HCT116 (cell line): ENCODE measurements around the gene CRADD. TPM values are rescaled to one million over a fixed set of nuclear protein-coding genes. Genes with fewer than 3 reads are reported as not detected.

ENCODE experiments used
- ATAC-seq: fragments of 200-7000 bp; cut with Tn5 transposase; 2 replicates; pipeline ENCODE4 v1.9.1; 2020; ENCODE audit warnings: mild to moderate bottlenecking, moderate library complexity
- BruUV-seq: library from RNA; stranded (reverse); fragments of 400-500 nt; replicated peaks from 2 replicates; lab custom pipeline; 2021; lab: Mats Ljungman, UMichigan
- CTCF ChIA-PET: fragments of 300-600 bp; sonication (Branson Sonifier 250); formaldehyde crosslinking; loops from one replicate; lab custom pipeline; 2021; ENCODE audit warnings: antibody characterized with exemption; lab: Charles Lee
- POLR2A ChIA-PET: fragments of 300-600, 350-600 bp; sonication (Branson Sonifier 250); formaldehyde crosslinking; loops from one replicate; lab custom pipeline; 2021; ENCODE audit warnings: antibody characterized with exemption; lab: Charles Lee
- RAD21 ChIA-PET, 2 experiments: fragments of 300-600 bp; sonication (Branson Sonifier 250); formaldehyde crosslinking; loops; one replicate each; lab custom pipeline; 2023; ENCODE audit warnings: low total read pairs in 2 of 2; ENCODE audit not compliant: uncharacterized antibody in 2 of 2, unreplicated experiment in 2 of 2, low non-redundant PET in 1 of 2; lab: Charles Lee
- DNase-seq: peaks from one replicate; pipeline ENCODE4 v3.0.0-alpha.2; 2010; ENCODE audit warnings: low read depth, low spot score
- H2AFZ ChIP-seq: fragments of 200-600 bp; shearing (Covaris generic), sonication (generic); 2 replicates; pipeline ENCODE4 v1.6.1; 2017; ENCODE audit warnings: low read depth, mixed run types, mixed read lengths, antibody characterized with exemption, low read length; ENCODE audit not compliant: poor library complexity, severe bottlenecking
- H3K27ac ChIP-seq: 2 replicates; pipeline ENCODE4 v1.5.1; 2012; ENCODE audit warnings: low read depth, low read length
- H3K27me3 ChIP-seq: fragments of 200-600 bp; sonication (generic); 2 replicates; pipeline ENCODE4 v1.6.1; 2016; ENCODE audit warnings: mixed run types, low read length, mixed read lengths; ENCODE audit not compliant: insufficient read depth
- H3K36me3 ChIP-seq, 2 experiments: fragments of 200-500 bp in 1 of 2; fragments of 200-600 bp in 1 of 2; sonication (Bioruptor generic) in 1 of 2; sonication (generic) in 1 of 2; 2 replicates each; pipeline versions ENCODE4 v1.5.1 to v1.6.1; 2014 to 2016; ENCODE audit warnings: low read length in 2 of 2, inconsistent platforms in 1 of 2, mixed read lengths in 1 of 2, mixed run types in 1 of 2; ENCODE audit not compliant: insufficient read depth in 2 of 2, control insufficient read depth in 1 of 2
- H3K4me1 ChIP-seq, 2 experiments: fragments of 200-600 bp in 1 of 2; sonication (generic) in 1 of 2; 2 replicates each; pipeline versions ENCODE4 v1.5.1 to v1.6.1; 2012 to 2017; ENCODE audit warnings: low read length in 2 of 2, inconsistent platforms in 1 of 2, mild to moderate bottlenecking in 1 of 2, mixed read lengths in 1 of 2, mixed run types in 1 of 2, moderate library complexity in 1 of 2; ENCODE audit not compliant: insufficient read depth in 2 of 2, control insufficient read depth in 1 of 2
- H3K4me2 ChIP-seq: fragments of 200-600 bp; sonication (generic); 2 replicates; pipeline ENCODE4 v1.6.1; 2017; ENCODE audit warnings: mixed run types, low read length, mixed read lengths
- H3K4me3 ChIP-seq, 2 experiments: fragments of 200-600 bp in 1 of 2; sonication (generic) in 1 of 2; replicated peaks in 1 of 2; 2 replicates each; pipeline ENCODE4 v1.5.1; 2011 to 2016; ENCODE audit warnings: low read length in 2 of 2, control low read depth in 1 of 2, low read depth in 1 of 2, mild to moderate bottlenecking in 1 of 2, mixed read lengths in 1 of 2, mixed run types in 1 of 2
- H3K79me2 ChIP-seq: fragments of 200-600 bp; sonication (generic); 2 replicates; pipeline ENCODE4 v1.6.1; 2017; ENCODE audit warnings: mild to moderate bottlenecking, mixed run types, low read length, moderate library complexity, mixed read lengths; ENCODE audit not compliant: insufficient read depth
- H3K9ac ChIP-seq: fragments of 200-600 bp; sonication (generic); 2 replicates; pipeline ENCODE4 v1.6.1; 2016; ENCODE audit warnings: low read length, mixed read lengths
- H3K9me2 ChIP-seq: fragments of 200-600 bp; sonication (generic), shearing (Covaris generic); 2 replicates; pipeline ENCODE4 v1.6.1; 2017; ENCODE audit warnings: mixed run types, mild to moderate bottlenecking, moderate library complexity; ENCODE audit not compliant: insufficient read depth
- H3K9me3 ChIP-seq, 2 experiments: fragments of 200-500 bp in 1 of 2; fragments of 200-600 bp in 1 of 2; sonication (Bioruptor generic) in 1 of 2; sonication (generic) in 1 of 2; 2 replicates each; pipeline ENCODE4 v1.6.1; 2014 to 2017; ENCODE audit warnings: low read length in 2 of 2, mixed read lengths in 2 of 2, inconsistent platforms in 1 of 2, low read depth in 1 of 2, mild to moderate bottlenecking in 1 of 2, mixed run types in 1 of 2, moderate library complexity in 1 of 2; ENCODE audit not compliant: control insufficient read depth in 1 of 2, insufficient read depth in 1 of 2
- H4K20me1 ChIP-seq: fragments of 200-600 bp; sonication (generic), shearing (Covaris generic); 2 replicates; pipeline ENCODE4 v1.6.1; 2017; ENCODE audit warnings: mixed run types, mild to moderate bottlenecking, moderate library complexity; ENCODE audit not compliant: insufficient read depth
- CBX3 ChIP-seq: IDR thresholded peaks from 2 replicates; pipeline ENCODE4 v1.6.1; 2012; ENCODE audit warnings: low read depth
- CEBPB ChIP-seq: IDR thresholded peaks from 2 replicates; pipeline ENCODE4 v1.6.1; 2012; ENCODE audit warnings: low read depth
- EGR1 ChIP-seq: IDR thresholded peaks from 2 replicates; pipeline ENCODE4 v1.6.1; 2012; ENCODE audit warnings: low read depth
- EZH2phosphoT487 ChIP-seq: fragments of 200-600 bp; IDR thresholded peaks from 2 replicates; pipeline ENCODE4 v1.6.1; 2018; ENCODE audit warnings: antibody characterized with exemption, borderline replicate concordance
- FOSL1 ChIP-seq: IDR thresholded peaks from 2 replicates; pipeline ENCODE4 v1.6.1; 2012; ENCODE audit warnings: low read depth
- POLR2A ChIP-seq: IDR thresholded peaks from 2 replicates; pipeline ENCODE4 v1.7.0; 2011; ENCODE audit warnings: borderline replicate concordance; ENCODE audit not compliant: insufficient read depth, insufficient read length; ENCODE audit errors: extremely low read depth
- RAD21 ChIP-seq: IDR thresholded peaks from 2 replicates; pipeline ENCODE4 v1.6.1; 2012; ENCODE audit warnings: low read depth, mild to moderate bottlenecking
- SP1 ChIP-seq: IDR thresholded peaks from 2 replicates; pipeline ENCODE4 v1.6.1; 2012; ENCODE audit warnings: low read depth
- SRF ChIP-seq: IDR thresholded peaks from 2 replicates; pipeline ENCODE4 v1.6.1; 2012; ENCODE audit warnings: low read depth
- intact Hi-C: fragments of 100-400 bp; cut with micrococcal nuclease; formaldehyde crosslinking; loops from 2 replicates; pipeline ENCODE4 v1.10.0; 2022
- total RNA-seq: library from RNA; stranded (reverse); gene quantifications from one replicate; pipeline ENCODE4 v1.2.1, GENCODE V29; 2021; ENCODE audit not compliant: unreplicated experiment
- TF ChIP-seq, protein P1 (sequence below): IDR thresholded peaks from 2 replicates; pipeline ENCODE4 v1.6.1; 2012
- TF ChIP-seq, protein P2 (sequence below): IDR thresholded peaks from 2 replicates; pipeline ENCODE4 v1.6.1; 2012; ENCODE audit warnings: low read depth
- TF ChIP-seq, protein P3 (sequence below): IDR thresholded peaks from 2 replicates; pipeline ENCODE4 v1.6.1; 2011; ENCODE audit warnings: mild to moderate bottlenecking, low read length, moderate library complexity; ENCODE audit not compliant: insufficient replicate concordance; ENCODE audit errors: extremely low read depth

CRADD gene
- total RNA-seq, 1 experiment from 2014 or later = 12.2 TPM

DNA sequence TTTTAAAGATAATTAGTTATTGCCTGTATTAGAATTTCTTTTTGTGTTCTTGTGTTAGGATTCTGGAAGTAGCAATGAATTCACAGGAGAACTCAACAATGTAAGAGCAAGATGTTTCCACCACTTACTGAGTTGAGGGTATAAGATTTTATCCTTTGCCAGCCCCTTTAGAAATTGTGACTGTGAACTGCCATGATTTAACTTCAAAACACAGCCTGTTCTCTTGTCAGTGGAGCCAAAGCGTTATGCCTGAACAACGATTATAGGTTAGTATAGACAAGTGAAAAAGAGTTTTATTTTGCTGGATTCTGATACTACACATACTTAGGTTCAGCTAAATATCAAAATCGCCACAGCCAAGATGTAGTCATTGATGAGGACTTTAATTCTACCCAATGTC lies 101.6 kb downstream of the CRADD start:
- no peak for TF ChIP-seq FOSL1
- no peak for TF ChIP-seq EZH2phosphoT487
- TF ChIP-seq, protein P1, sequence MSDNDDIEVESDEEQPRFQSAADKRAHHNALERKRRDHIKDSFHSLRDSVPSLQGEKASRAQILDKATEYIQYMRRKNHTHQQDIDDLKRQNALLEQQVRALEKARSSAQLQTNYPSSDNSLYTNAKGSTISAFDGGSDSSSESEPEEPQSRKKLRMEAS = no peak
- TF ChIP-seq EGR1 = no peak
- TF ChIP-seq CEBPB = no peak
- TF ChIP-seq, protein P2, sequence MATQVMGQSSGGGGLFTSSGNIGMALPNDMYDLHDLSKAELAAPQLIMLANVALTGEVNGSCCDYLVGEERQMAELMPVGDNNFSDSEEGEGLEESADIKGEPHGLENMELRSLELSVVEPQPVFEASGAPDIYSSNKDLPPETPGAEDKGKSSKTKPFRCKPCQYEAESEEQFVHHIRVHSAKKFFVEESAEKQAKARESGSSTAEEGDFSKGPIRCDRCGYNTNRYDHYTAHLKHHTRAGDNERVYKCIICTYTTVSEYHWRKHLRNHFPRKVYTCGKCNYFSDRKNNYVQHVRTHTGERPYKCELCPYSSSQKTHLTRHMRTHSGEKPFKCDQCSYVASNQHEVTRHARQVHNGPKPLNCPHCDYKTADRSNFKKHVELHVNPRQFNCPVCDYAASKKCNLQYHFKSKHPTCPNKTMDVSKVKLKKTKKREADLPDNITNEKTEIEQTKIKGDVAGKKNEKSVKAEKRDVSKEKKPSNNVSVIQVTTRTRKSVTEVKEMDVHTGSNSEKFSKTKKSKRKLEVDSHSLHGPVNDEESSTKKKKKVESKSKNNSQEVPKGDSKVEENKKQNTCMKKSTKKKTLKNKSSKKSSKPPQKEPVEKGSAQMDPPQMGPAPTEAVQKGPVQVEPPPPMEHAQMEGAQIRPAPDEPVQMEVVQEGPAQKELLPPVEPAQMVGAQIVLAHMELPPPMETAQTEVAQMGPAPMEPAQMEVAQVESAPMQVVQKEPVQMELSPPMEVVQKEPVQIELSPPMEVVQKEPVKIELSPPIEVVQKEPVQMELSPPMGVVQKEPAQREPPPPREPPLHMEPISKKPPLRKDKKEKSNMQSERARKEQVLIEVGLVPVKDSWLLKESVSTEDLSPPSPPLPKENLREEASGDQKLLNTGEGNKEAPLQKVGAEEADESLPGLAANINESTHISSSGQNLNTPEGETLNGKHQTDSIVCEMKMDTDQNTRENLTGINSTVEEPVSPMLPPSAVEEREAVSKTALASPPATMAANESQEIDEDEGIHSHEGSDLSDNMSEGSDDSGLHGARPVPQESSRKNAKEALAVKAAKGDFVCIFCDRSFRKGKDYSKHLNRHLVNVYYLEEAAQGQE = no peak
- TF ChIP-seq POLR2A = no peak
- TF ChIP-seq RAD21 = no peak
- TF ChIP-seq SP1 = no peak
- TF ChIP-seq, protein P3, sequence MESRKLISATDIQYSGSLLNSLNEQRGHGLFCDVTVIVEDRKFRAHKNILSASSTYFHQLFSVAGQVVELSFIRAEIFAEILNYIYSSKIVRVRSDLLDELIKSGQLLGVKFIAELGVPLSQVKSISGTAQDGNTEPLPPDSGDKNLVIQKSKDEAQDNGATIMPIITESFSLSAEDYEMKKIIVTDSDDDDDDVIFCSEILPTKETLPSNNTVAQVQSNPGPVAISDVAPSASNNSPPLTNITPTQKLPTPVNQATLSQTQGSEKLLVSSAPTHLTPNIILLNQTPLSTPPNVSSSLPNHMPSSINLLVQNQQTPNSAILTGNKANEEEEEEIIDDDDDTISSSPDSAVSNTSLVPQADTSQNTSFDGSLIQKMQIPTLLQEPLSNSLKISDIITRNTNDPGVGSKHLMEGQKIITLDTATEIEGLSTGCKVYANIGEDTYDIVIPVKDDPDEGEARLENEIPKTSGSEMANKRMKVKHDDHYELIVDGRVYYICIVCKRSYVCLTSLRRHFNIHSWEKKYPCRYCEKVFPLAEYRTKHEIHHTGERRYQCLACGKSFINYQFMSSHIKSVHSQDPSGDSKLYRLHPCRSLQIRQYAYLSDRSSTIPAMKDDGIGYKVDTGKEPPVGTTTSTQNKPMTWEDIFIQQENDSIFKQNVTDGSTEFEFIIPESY = no peak
- TF ChIP-seq CBX3 = no peak
- TF ChIP-seq SRF = no peak
- TF ChIP-seq, all 23 proteins: peak for 0
- no TSS peak for BruUV-seq
- H4K20me1 ChIP-seq = no peaks in the 10 kb centered on the region; the same call in 1 of the 2 replicates
- H2AFZ ChIP-seq = no peak overlapping the region
- H3K4me2 ChIP-seq = no peak overlapping the region
- ATAC-seq (no peak), DNase-seq (no peak)
- no peaks in the 10 kb centered on the region for H3K79me2 ChIP-seq
- ChIA-PET POLR2A (no interaction called here), CTCF (no interaction called here), RAD21 (no interaction called here)
- no peaks in the 10 kb centered on the region for H3K9me3 ChIP-seq
- H3K4me1 ChIP-seq = peaks cover 9 to 53% of the 10 kb centered on the region in 2 experiments
- H3K27me3 ChIP-seq = no peaks in the 10 kb centered on the region
- H3K36me3 ChIP-seq = no peaks in the 10 kb centered on the region
- H3K27ac ChIP-seq = no peak overlapping the region
- H3K9me2 ChIP-seq = no peaks in the 10 kb centered on the region
- intact Hi-C loops = no loop called here
- no peak overlapping the region for H3K9ac ChIP-seq
- H3K4me3 ChIP-seq = no peak overlapping the region
